GM19035 (cell line): ENCODE data around the gene MACROD2.

Experiments used
- ATAC-seq: cut with Tn5 transposase; IDR thresholded peaks from one replicate; pipeline ENCODE4 v1.9.1; 2021; ENCODE audit not compliant: unreplicated experiment

Gene MACROD2

DNA sequence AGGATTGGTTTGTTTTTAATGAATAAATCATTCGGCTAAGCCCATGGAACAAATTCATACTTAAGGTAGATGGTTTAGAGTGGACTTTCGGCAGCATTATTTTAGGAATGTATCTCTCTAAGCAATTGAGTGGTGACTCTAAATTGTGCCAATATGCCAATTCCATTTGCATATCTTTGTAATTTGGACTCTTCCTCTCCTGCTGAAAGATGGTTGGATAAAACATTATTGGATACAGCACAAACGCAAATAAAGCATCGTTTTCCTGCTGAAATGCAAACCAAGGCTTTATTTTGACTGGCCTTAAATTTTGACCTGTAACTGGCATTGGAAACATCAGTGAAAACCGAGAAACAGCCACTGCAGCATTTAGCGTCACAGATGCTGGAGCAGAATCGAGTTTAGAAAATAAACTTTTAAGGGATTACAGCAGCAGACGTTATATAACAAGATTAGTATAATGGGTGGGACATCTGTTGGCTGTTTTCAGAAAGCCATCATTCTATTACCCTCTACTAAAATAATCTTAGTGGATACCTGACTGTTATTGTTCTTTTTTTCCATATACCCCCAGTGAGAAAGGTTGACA is 1852.0 kb downstream of the MACROD2 start:
- no peak for ATAC-seq

DNA sequence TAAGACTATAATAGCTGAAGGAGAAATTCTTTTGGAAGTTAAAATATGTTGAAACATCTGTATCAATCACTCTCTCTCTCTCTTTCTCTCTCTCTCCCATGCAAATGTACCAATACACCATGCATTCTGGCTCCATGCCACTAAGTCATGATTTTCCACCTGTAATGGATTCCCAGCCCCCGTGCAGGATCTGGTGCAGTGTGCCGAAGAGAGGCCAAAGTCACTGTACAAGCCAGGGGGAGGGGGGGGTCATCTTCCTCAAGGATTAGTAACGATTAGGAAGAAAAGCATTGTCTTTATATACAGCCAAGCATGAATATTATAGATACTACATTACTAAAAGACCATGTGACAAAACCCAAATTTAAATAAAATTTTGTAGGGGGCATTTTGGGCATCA is 1852.8 kb downstream of the MACROD2 start:
- ATAC-seq: no peak

DNA sequence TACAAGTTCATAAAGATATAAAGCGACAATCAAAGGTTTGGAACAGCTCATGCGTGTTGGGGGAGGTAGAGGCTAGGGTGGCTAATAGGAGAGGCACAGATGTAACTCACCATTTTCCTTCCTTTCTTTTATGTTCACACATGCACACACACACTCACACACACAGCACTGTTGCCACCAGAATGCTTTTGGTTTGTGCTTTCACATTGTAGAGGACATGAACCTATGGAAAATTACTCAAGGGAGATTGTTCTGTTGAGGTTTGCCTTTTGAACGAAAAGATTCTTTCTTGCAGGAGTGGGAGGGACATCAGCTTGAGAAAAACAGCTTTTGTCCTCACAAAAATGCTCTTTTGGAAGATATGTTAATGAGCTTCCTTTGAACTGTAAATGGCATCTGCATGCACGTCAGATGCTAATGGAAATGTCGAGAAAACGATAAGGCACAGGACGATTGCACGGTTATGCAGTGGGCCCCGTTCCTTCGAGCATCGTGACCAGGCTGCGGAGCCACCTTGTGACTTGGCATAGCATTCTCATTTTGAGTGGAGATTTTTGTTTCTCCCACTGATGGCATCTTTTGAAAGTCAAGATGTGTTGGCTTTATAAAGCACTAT is 1853.8 kb downstream of the MACROD2 start:
- ATAC-seq: no peak

DNA sequence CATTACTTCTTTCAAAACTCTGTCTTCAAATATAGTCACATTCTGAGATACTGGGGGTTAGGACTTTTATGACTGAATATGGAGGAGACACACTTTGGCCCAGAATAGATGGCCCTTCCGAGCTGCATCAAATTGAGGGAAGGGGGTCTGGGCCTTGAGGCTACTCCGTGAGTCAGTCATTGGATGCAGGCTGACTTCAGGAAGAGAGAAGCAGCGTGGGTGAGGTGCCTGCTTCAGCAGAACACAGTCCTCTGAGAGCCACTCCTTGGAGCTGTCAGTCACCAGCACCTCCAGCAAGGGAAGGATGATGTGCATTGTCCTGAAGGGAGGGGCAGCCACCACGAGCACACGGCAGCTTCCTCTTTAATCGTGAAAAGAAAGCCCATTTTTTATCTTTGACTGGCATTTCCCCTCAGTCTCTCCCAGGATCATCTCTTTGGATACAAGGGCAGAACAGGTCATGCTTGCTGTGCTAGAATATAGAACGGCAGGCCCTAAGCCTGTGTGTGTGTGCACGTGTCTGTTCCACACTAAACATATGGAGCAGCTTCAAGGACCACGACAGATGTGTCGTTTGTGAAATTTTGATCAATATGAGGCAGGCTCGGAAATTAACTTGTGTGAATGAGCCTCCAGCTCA is 1856.4 kb downstream of the MACROD2 start:
- no peak for ATAC-seq

DNA sequence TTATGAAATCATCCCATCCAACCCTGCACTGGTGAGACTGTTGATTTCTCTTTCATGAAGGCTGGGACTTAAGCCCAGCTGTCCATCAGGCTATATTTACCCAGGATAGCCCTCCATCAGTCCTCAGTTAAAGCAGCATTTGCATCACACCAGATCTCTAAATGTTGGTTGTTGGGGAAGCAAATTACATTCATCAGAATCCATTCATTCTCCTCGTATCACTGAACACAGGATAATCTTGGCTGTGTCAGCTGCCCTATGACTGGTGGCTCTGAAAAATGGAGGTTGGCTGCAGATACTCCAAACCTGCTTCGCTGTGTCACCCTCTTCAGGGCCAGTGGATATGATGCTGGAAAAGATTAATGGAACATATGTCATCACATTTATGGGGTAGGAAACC is 1859.6 kb downstream of the MACROD2 start:
- ATAC-seq: no peak

DNA sequence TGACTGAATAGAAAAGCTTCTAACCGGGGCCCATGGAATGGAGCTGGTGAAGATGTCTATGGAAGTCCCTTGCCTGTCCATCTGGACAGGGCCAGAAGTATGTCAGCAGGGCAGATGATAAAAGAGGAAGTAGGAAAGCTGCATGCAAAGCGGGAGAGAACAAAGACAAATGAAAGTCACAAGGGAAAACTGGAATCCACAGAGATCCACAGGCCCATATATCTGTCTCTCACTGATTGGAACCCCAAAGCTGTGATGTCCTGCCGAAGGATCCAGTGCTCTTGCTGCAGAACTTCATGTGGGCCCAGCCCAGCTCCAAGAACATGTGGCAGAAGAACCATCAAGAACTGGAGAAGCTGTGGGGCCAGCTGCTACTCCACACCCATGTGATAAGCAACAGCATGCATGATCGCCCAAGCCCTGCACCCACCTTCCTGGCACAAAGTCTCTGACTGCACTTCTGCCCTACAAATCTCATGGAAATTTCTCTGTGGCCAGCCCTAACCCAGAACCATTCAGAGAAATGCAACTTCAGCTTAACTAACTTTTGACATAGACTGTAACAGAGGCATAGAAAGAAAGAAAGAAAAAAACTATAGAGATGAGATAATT is 1862.0 kb downstream of the MACROD2 start:
- ATAC-seq: no peak

GRCh38 chr20:15859061-15859460 is 1863.7 kb downstream of the MACROD2 start:
- no peak for ATAC-seq

DNA sequence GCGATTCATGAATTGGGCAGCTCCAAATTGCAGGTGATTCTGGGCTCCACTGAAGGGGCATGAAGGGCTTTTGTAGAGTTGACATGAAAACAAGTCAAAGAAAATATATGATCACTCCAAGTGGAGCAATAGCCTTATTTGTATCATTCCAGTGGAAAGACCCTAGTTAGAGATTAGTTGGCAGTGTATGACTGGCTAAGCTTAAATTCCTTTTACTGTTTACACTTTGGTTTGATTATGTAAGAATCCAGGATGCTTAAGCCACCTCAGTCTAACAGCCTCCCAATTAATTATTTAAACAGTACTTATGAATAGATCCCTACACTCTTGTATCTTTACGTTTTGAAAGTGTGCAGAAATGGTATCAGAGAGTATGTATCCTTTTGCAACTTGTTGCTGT is 1865.5 kb downstream of the MACROD2 start:
- ATAC-seq: no peak

DNA sequence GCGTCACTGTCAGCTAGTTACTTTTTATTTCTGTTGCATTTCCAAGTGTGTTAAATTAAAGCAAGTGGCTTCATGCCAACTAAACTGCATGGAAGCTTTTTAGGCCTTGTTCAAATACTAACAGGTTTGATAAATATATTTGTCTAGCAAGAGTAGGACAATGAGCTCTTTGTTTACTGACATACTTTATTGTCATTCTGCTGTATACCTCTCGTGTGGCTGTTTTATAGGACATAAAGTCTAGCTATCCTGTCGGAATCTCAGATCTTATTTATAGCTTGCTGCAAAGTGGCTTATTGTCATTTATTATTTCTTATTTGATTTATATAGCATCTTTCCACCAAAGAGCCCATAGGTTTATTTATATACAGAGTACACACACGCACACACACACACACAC is 1866.9 kb downstream of the MACROD2 start:
- ATAC-seq: no peak

DNA sequence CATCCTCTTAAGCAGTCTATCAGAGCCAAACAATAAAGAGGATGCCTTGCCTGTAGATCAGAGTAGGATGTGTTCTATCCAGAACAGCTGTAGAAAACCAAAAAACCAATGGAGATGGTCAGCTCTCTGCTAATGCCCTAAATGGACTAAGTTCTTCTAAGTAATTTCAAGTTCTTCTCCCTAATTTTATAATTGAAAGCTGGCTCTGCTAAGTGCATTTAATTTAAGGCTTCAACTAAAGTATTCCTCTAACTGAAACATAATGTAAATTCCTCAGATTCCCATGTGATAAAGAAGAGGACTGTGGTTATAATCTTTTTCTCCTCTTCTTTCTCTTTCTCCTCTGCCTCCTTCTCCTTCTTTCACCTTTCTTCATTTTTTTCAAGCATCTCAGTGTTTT is 1868.4 kb downstream of the MACROD2 start:
- no peak for ATAC-seq

GRCh38 chr20:15865553-15865952 is 1870.2 kb downstream of the MACROD2 start:
- ATAC-seq: no peak

- no peak for ATAC-seq
Observed at GRCh38 chr20:15866916-15867730, 1871.8 kb downstream of the MACROD2 start.

DNA sequence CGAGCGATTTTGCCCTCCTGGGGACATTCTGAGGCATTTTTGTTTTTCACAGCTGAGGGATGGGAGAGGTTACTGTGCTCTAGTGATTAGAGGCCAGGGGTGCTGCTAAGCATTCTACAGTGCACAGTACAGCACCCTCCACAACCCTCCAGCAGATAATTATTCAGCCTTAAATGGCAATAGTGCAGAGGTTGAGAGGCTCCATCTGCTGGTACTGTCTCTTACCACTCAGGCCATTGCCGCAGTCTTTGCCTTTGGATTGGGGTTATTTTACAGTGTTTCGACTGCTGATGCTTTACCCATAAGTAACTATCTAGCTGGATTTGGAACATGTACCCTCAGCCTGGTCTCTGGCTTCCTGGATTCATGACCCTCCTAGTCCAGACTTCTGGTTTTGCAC is 1872.6 kb downstream of the MACROD2 start:
- no peak for ATAC-seq

GRCh38 chr20:15875446-15875845 is 1880.1 kb downstream of the MACROD2 start:
- ATAC-seq: no peak

DNA sequence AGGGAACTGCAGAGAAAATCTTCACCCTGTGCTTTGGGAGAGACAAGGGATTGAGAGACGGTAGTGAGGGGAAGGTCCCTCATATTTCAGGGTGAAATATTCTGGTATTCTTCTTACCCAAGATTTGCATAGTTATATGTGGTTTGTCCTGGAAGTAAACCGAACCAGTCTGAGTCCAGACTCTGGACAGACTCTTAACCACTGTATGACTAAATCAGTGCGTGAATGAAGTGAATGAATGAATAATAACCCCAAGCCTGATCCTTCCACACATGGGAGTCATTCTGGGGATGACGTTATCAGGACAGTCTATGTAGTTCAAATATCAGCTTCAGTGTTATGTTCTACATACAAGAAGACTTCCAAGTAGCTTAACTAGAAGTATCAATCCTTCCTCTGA is 1887.2 kb downstream of the MACROD2 start:
- ATAC-seq: peak; percentile 60

DNA sequence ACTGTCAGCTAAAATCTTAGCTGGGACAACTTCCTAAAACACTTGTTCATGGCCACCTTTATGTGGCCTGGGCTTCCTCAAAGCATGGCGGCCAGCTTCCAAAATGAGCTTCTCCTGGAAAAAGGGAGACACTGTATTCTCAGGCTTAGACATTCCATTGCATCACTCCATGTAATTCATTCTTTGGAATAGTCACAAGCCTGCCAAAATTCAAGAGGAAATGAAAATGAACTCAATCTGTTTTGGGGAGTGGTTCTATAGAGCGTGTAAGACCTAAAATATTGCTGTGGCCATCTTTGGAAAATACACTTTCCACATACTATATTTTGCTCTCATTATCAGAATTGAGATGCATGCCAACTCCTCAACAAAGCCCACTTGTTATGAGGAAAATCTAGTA is 1890.9 kb downstream of the MACROD2 start:
- no peak for ATAC-seq

- no peak for ATAC-seq
Observed at GRCh38 chr20:15887387-15887786, 1892.1 kb downstream of the MACROD2 start.

DNA sequence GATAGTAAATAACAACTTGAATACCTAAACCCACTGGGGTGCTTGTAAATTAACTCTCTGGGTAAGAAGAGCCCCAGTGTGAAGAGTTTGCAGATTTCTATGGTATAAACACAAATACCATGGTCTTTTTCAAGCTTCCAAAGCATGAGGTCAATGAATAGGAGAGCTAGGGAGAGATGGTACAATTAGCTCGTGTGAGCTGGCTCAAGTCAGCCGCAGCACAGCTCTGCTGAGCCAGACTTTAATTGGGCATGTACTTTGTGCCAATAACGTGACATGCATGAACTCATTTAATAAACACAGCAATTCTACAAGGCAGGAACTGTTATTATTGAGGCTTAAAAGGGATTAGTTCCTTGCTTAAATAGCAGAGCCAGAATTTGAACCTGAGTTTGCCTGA is 1893.7 kb downstream of the MACROD2 start:
- no peak for ATAC-seq

DNA sequence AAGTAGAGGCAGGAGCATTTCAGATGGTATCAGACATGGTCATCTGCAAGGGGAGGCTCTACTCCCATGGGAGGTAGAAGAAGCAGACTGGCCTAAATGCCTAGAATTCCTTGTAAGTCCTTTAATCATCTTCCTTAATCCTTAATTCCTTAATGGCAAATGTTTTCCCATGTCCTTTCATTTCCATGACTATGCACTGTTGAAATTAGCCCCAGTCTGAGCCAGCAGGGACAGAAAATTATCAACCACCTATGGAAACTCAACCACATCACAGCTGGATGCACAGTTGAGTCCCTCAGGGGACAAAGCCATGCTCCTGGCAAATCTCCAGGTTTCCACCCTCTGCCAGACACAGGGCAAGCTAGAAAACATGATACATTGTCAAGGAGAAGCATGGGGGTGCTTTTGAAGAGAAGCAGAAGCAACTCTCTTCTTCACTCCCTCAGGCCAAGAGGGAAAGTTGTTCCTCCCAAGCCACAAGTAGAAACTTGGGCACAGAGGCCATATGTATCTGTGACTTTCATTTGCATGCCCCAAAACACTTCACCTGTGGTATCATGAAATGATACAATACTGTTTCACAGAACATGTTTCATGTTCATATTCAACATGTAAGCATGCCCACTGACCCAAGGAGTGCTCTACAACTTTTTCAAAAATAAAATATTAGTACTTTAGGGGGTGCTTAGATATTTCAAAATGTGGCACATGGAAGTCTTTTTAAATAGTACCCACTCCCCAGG is 1894.4 kb downstream of the MACROD2 start:
- no peak for ATAC-seq

GRCh38 chr20:15890407-15890982 is 1895.2 kb downstream of the MACROD2 start:
- no peak for ATAC-seq
